ENCODE measurements around the gene CCDC188. TPM values are rescaled to one million over a fixed set of nuclear protein-coding genes. Genes with fewer than 3 reads are reported as not detected.
"Not testable (repeated sequence)": the region's sequence is repeated elsewhere in the genome, so short reads cannot be mapped to it uniquely, and the experiment has no call there.

CCDC188 gene
- total RNA-seq, 1 donor, result not detected

- Histone ChIP-seq H3K4me3 (ENCODE audit: low read length) (no peak overlapping the region), H3K9me3 (ENCODE audit: low read depth, low read length) (no peaks in the 10 kb centered on the region), H3K4me1 (ENCODE audit: insufficient read depth, low read length) (no peaks in the 10 kb centered on the region), H3K27me3 (ENCODE audit: insufficient read depth, low read length) (no peaks in the 10 kb centered on the region)
Observed at GRCh38 chr22:20166703-20167102, 15.8 kb upstream of the CCDC188 start.

DNA sequence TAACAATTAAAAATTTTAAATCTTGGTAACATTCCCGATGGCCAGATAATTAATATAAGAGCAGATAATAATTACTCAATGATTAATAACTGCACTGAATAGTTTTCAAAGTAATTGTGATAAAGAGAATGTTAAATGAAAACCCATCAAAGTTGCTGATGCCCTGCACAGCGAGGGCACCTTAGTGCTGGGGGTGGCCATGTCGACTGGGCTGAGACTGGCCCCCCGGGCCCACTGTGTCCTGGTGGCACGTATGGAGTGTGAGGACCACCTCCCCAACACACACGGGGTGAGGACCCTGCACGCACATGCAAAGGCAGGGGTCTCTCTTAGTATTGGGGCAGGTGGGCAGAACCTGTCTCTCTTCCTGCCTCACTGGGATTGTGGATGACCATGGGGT lies 15.1 kb upstream of the CCDC188 start:
- Histone ChIP-seq H3K27me3 (ENCODE audit: insufficient read depth, low read length) (no peaks in the 10 kb centered on the region), H3K9me3 (ENCODE audit: low read depth, low read length) (no peaks in the 10 kb centered on the region), H3K4me1 (ENCODE audit: insufficient read depth, low read length) (no peaks in the 10 kb centered on the region), H3K4me3 (ENCODE audit: low read length) (no peak overlapping the region)

DNA sequence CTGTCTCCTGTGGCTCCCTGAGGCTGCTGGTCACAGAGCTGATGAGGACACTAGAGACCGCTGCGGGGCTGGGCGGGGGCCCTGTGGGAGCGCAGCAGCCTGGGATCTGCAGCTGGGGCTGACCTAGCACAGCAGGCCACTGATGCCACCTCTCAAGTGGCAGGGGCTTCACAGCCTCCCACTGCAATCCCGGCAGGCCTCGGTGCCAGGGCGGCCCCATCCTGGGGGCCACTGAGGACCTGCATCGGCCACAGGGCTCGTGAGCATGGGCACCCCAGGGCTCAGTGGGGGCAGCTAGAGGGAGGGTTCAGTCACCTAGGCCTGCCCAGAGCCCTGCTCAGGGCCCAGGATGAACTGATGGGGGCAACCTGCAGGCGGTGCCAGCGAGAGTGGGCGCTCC lies 14.6 kb upstream of the CCDC188 start:
- H3K4me1 ChIP-seq (ENCODE audit: insufficient read depth, low read length), result no peaks in the 10 kb centered on the region
- H3K9me3 ChIP-seq (ENCODE audit: low read depth, low read length), result no peaks in the 10 kb centered on the region
- H3K27me3 ChIP-seq (ENCODE audit: insufficient read depth, low read length), result no peaks in the 10 kb centered on the region
- no peak overlapping the region for H3K4me3 ChIP-seq (ENCODE audit: low read length)

GRCh38 chr22:20164863-20165262 lies 14.0 kb upstream of the CCDC188 start:
- no peak overlapping the region for H3K4me3 ChIP-seq (ENCODE audit: low read length)
- H3K4me1 ChIP-seq (ENCODE audit: insufficient read depth, low read length), result no peaks in the 10 kb centered on the region
- no peaks in the 10 kb centered on the region for H3K9me3 ChIP-seq (ENCODE audit: low read depth, low read length)
- no peaks in the 10 kb centered on the region for H3K27me3 ChIP-seq (ENCODE audit: insufficient read depth, low read length)

DNA sequence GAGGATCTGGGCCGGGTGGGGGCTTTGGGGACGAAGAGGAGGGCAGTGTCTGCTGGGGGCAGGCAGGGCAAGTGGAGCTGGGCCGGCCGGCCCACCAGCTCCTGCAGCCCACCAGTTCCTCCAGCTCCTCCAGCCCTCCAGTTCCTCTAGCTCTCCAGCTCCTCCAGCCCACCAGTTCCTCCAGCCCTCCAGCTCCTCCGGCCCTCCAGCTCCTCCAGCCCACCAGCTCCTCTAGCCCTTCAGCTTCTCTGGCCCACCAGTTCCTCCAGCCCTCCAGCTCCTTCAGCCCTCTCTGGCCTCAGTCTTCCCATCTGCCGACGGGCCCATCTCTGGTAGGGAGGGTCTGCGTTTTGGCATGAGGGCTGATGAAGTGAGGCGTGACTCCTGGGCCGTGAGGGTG lies 9.2 kb upstream of the CCDC188 start:
- no peak overlapping the region for H3K4me3 ChIP-seq (ENCODE audit: low read length)
- H3K4me1 ChIP-seq (ENCODE audit: insufficient read depth, low read length), result peaks cover 3% of the 10 kb centered on the region
- H3K27me3 ChIP-seq (ENCODE audit: insufficient read depth, low read length), result no peaks in the 10 kb centered on the region
- no peaks in the 10 kb centered on the region for H3K9me3 ChIP-seq (ENCODE audit: low read depth, low read length)

- not testable (repeated sequence) for H3K4me1 ChIP-seq (ENCODE audit: insufficient read depth, low read length); H3K9me3 ChIP-seq (ENCODE audit: low read depth, low read length); H3K27me3 ChIP-seq (ENCODE audit: insufficient read depth, low read length); H3K4me3 ChIP-seq (ENCODE audit: low read length)
Observed at GRCh38 chr22:20159531-20159930, 8.7 kb upstream of the CCDC188 start.

DNA sequence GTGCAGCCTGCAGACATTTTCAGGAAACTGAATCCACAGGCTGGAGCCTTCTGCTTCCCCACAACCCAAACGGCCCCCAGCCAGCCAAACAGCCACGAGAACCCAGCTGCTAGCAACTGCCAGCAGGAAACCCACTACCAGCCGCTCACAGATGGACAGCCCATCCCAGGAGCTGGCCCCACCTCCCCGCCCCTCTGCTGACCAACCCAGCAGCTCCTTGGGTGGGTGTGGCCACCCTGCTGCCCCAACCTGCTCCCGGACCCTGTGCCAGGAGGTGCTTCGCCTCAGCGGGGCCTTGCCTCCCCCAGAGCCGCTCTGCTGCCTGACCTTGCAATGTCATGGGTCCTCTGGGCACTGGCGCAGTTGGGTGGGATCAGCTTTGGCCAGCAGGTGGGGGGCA lies 8.2 kb upstream of the CCDC188 start:
- no peaks in the 10 kb centered on the region for H3K27me3 ChIP-seq (ENCODE audit: insufficient read depth, low read length)
- H3K9me3 ChIP-seq (ENCODE audit: low read depth, low read length), result no peaks in the 10 kb centered on the region
- H3K4me1 ChIP-seq (ENCODE audit: insufficient read depth, low read length), result peaks cover 3% of the 10 kb centered on the region
- no peak overlapping the region for H3K4me3 ChIP-seq (ENCODE audit: low read length)

- Histone ChIP-seq H3K4me1 (ENCODE audit: insufficient read depth, low read length) (peaks cover 3% of the 10 kb centered on the region), H3K9me3 (ENCODE audit: low read depth, low read length) (no peaks in the 10 kb centered on the region), H3K27me3 (ENCODE audit: insufficient read depth, low read length) (no peaks in the 10 kb centered on the region), H3K4me3 (ENCODE audit: low read length) (no peak overlapping the region)
Observed at GRCh38 chr22:20158391-20159036, 7.7 kb upstream of the CCDC188 start.

DNA sequence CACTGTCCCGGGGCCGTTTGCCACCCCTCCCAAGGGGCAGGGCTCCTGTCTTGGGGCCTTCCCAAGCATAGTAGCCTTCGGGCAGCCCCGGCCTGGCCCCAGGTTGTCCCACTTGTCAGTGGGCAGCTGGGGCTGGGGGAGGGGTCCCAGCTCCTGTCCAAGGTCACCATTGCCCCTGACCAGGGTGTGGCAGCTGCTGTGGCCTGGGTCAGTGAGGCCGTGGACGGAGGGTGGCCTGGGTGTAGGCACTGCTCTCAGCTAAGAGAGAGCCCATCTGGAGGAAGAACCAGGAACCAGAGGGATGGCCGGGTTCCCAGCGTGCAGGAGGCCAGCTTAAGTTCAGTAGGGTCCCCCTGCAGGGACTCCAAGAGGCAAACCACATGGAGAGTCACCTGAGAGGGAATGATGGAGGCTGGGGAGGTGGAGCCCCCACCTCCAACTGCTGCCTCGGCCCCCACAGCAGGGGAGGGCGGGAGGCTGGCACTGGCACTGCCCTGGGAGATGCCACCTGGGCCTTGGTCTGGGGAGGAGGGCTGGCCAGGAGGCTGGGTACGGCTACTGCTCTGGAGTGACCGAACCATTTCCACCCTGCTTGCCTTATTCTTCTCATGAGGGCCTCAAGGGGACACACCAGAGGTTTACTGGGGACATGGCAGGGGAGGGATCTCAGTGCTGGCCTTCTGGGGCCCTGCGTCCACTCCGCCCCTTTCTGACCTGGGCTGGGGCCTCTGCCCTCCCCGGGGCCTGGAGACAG lies 6.8 kb upstream of the CCDC188 start:
- Histone ChIP-seq H3K27me3 (ENCODE audit: insufficient read depth, low read length) (no peaks in the 10 kb centered on the region), H3K4me3 (ENCODE audit: low read length) (no peak overlapping the region), H3K9me3 (ENCODE audit: low read depth, low read length) (no peaks in the 10 kb centered on the region), H3K4me1 (ENCODE audit: insufficient read depth, low read length) (peaks cover 3% of the 10 kb centered on the region)

GRCh38 chr22:20156611-20157429 lies 6.0 kb upstream of the CCDC188 start:
- Histone ChIP-seq H3K9me3 (ENCODE audit: low read depth, low read length) (no peaks in the 10 kb centered on the region), H3K4me1 (ENCODE audit: insufficient read depth, low read length) (peaks cover 3% of the 10 kb centered on the region), H3K4me3 (ENCODE audit: low read length) (no peak overlapping the region), H3K27me3 (ENCODE audit: insufficient read depth, low read length) (no peaks in the 10 kb centered on the region)

DNA sequence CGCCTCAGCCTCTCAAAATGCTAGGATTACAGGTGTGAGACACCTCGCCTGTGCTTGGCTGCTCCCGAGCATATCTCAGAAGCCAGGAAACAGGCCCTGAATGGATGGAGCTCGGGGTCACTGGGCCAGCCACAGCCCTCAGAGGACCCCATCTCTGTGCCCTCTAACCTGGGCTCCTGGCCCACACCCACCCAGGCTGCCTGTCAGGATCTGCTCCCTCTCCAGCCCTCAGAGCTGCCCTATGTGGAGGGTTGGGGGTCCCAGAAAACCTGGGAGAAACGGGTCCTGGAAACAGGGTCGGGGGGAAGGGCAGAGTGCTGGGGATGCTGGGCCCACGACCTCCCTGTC lies 5.2 kb upstream of the CCDC188 start:
- Histone ChIP-seq H3K27me3 (ENCODE audit: insufficient read depth, low read length) (no peaks in the 10 kb centered on the region), H3K4me3 (ENCODE audit: low read length) (no peak overlapping the region), H3K9me3 (ENCODE audit: low read depth, low read length) (no peaks in the 10 kb centered on the region), H3K4me1 (ENCODE audit: insufficient read depth, low read length) (peaks cover 3% of the 10 kb centered on the region)

DNA sequence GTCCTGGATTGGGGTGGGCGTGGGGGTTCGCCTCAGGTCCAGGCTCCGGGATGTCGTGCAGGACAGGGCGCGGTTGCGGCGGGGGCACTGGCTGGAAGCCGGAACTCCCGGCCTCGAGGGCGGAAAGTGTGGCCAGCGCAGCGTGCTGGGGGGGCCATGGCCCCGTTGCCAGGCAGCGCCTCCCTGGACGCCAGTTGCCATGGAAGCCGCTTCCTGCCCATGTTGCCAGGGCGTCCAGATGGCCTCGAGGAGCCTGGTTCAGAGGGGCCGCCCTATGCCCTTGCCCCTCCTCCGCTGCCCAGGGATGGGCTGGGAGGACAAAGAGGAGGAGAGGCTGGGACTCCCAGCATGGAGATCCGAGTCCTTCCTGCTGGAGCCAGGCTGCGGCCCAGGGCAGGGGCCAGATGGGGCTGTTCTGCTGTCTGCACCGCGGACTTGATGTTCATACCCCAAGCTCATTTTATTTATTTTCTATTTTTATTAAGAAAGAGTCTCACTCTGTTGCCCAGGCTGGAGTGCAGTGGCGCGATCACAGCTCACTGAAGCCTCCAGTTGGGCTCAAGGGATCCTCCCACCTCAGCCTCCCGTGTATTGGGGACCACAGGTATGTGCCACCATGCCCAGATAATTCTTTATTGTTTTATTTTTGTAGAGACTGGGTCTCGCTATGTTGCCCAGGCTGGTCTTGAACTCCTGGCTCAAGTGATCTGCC lies 4.6 kb upstream of the CCDC188 start:
- Histone ChIP-seq H3K27me3 (ENCODE audit: insufficient read depth, low read length) (no peaks in the 10 kb centered on the region), H3K4me1 (ENCODE audit: insufficient read depth, low read length) (peaks cover 3% of the 10 kb centered on the region), H3K4me3 (ENCODE audit: low read length) (no peak overlapping the region), H3K9me3 (ENCODE audit: low read depth, low read length) (no peaks in the 10 kb centered on the region)

DNA sequence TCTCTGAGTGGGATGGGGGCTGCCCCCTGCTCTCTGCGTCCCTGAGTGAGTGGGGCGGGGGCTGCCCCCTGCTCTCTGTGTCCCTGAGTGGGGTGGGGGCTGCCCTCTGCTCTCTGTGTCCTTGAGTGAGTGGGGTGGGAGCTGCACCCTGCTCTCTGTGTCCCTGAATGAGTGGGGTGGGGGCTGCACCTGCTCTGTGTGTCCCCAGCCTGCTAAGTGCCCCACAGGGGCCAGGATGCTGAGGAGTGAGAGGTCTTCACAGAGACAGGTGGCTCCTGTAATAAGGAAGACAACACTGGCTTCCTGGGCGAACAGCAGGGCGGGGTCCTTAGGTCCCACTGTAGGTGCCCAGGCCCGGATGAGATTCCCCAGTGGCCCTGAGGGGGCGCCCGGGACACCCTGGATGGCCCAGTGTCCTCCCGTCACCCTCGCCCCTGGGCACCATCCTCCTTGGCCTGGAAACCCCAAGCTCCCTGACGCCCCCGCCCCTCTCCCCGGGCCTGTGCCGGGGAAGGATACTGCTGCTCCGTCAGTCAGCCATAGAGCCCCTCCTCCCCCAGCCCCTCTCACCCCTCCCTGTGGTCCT lies 3.8 kb upstream of the CCDC188 start:
- H3K4me1 ChIP-seq (ENCODE audit: insufficient read depth, low read length), result peaks cover 3% of the 10 kb centered on the region
- no peaks in the 10 kb centered on the region for H3K27me3 ChIP-seq (ENCODE audit: insufficient read depth, low read length)
- no peak overlapping the region for H3K4me3 ChIP-seq (ENCODE audit: low read length)
- no peaks in the 10 kb centered on the region for H3K9me3 ChIP-seq (ENCODE audit: low read depth, low read length)

- H3K9me3 ChIP-seq (ENCODE audit: low read depth, low read length), result no peaks in the 10 kb centered on the region
- H3K27me3 ChIP-seq (ENCODE audit: insufficient read depth, low read length), result no peaks in the 10 kb centered on the region
- H3K4me3 ChIP-seq (ENCODE audit: low read length), result no peak overlapping the region
- peaks cover 3% of the 10 kb centered on the region for H3K4me1 ChIP-seq (ENCODE audit: insufficient read depth, low read length)
Observed at GRCh38 chr22:20153945-20154344, 3.1 kb upstream of the CCDC188 start.

GRCh38 chr22:20152464-20152890 lies 1.6 kb upstream of the CCDC188 start:
- Histone ChIP-seq H3K4me3 (ENCODE audit: low read length) (no peak overlapping the region), H3K27me3 (ENCODE audit: insufficient read depth, low read length) (no peaks in the 10 kb centered on the region), H3K4me1 (ENCODE audit: insufficient read depth, low read length) (peaks cover 3% of the 10 kb centered on the region), H3K9me3 (ENCODE audit: low read depth, low read length) (no peaks in the 10 kb centered on the region)
